ENCODE measurements around the gene SLC23A2. TPM values are rescaled to one million over a fixed set of nuclear protein-coding genes. Genes with fewer than 3 reads are reported as not detected.
"Not testable (repeated sequence)": the region's sequence is repeated elsewhere in the genome, so short reads cannot be mapped to it uniquely, and the experiment has no call there.

The SLC23A2 gene
- total RNA-seq, 6 experiments from 2014 or later, result 23.4 to 41.1 (median 30.5) TPM

DNA sequence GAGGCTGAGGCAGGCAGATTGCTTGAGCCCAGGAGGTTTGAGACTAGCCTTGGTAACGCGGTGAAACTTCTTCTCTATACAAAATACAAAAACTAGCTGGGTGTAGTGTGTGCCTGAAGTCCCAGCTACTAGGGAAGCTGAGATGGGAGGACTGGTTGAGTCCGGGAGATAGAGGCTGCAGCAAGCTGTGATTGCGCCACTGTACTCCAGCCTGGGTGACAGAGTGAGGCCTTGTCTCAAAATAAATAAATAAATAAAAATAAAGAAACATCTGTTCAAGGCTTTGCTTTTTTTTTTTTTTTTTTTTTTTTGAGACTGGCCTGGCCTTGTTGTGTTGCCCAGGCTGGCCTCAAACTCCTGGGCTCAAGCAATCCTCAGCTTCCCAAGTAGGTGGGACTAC, 23.7 kb upstream of the SLC23A2 start:
- intact Hi-C loops (cut with DNase I), result no loop called here
- DNase-seq, result no peak
- H3K36me3 ChIP-seq, result no peaks in the 10 kb centered on the region
- H3K4me3 ChIP-seq, result no peak overlapping the region
- ATAC-seq, result peak in 1 of 4 donors; percentile 18
- no peaks in the 10 kb centered on the region for H3K4me1 ChIP-seq
- no peak overlapping the region for H3K27ac ChIP-seq
- TF ChIP-seq POLR2A (IDR thresholded peaks at IDR 0.05) (no peak), CTCF (IDR thresholded peaks at IDR 0.05) (no peak)
- no peaks in the 10 kb centered on the region for H3K9me3 ChIP-seq
- no peaks in the 10 kb centered on the region for H3K27me3 ChIP-seq
- WGBS (ENCODE audit: insufficient coverage, low coverage, low lambda C conversion rate, missing lambda C conversion rate), result 77% methylated on average over 4 of the region's 4 CpGs

DNA sequence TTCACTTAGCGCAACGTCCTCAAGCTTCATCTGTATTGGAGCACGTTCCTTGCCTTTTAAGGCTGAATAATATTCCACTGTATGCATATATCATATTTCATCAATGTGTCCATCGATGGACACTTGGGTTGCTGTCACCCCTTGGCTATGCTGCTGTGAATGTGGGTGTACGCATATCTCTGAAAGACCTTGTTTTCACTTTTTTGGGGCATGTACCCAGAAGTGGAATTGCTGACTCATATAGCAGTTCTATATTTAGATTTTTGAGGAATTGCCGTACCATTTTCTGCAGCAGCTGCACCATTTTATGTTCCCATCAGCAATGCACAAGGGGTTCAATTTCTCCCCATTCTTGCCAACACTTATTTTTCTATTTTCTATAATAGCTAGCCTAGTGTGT, 22.8 kb upstream of the SLC23A2 start:
- DNase-seq, result no peak
- no peaks in the 10 kb centered on the region for H3K36me3 ChIP-seq
- WGBS (ENCODE audit: insufficient coverage, low coverage, low lambda C conversion rate, missing lambda C conversion rate), result 81% methylated on average over 6 of the region's 6 CpGs
- no peaks in the 10 kb centered on the region for H3K9me3 ChIP-seq
- no peak for ATAC-seq
- intact Hi-C loops (cut with DNase I), result no loop called here
- no peak for TF ChIP-seq CTCF (IDR thresholded peaks at IDR 0.05)
- H3K27me3 ChIP-seq, result no peaks in the 10 kb centered on the region
- H3K4me1 ChIP-seq, result no peaks in the 10 kb centered on the region
- H3K4me3 ChIP-seq, result no peak overlapping the region
- H3K27ac ChIP-seq, result no peak overlapping the region

- H3K27me3 ChIP-seq; DNase-seq; H3K36me3 ChIP-seq; H3K27ac ChIP-seq; H3K4me3 ChIP-seq; H3K9me3 ChIP-seq; H3K4me1 ChIP-seq; intact Hi-C loops (cut with DNase I); ATAC-seq: not testable (repeated sequence)
- WGBS (ENCODE audit: insufficient coverage, low coverage, low lambda C conversion rate, missing lambda C conversion rate), result 96% methylated on average over 4 of the region's 4 CpGs
These were observed 21.9 kb upstream of the SLC23A2 start for GRCh38 chr20:5023171-5023570.

DNA sequence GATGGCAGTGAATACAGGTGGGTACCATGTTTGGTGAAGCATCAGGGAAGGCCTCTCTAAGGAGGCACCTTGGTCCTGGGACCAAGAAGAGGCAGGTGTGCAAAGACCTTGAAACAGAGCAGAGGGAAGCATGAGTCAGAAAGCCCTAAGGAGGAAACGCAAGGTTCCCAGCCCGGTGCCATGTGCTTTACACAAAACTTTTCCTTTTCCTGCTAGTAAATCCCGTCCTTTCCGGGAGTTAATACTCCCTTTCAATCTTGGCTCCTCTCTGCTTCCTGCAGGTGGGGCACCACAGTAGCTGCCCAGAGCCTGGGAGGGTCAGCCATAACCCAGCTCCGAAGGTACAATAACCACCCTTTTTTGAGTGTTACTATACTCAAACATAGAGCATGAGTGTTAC, 19.4 kb upstream of the SLC23A2 start:
- Histone ChIP-seq H3K4me1 (no peaks in the 10 kb centered on the region), H3K27ac (no peak overlapping the region), H3K9me3 (no peaks in the 10 kb centered on the region), H3K4me3 (no peak overlapping the region), H3K36me3 (no peaks in the 10 kb centered on the region), H3K27me3 (no peaks in the 10 kb centered on the region)
- 63% methylated on average over 3 of the region's 5 CpGs for WGBS (ENCODE audit: insufficient coverage, low coverage, low lambda C conversion rate, missing lambda C conversion rate)
- DNase-seq (no peak), ATAC-seq (no peak)
- no peak for TF ChIP-seq CTCF (IDR thresholded peaks at IDR 0.05)
- TF ChIP-seq POLR2A (IDR thresholded peaks at IDR 0.05), result no peak
- intact Hi-C loops (cut with DNase I), result no loop called here

DNA sequence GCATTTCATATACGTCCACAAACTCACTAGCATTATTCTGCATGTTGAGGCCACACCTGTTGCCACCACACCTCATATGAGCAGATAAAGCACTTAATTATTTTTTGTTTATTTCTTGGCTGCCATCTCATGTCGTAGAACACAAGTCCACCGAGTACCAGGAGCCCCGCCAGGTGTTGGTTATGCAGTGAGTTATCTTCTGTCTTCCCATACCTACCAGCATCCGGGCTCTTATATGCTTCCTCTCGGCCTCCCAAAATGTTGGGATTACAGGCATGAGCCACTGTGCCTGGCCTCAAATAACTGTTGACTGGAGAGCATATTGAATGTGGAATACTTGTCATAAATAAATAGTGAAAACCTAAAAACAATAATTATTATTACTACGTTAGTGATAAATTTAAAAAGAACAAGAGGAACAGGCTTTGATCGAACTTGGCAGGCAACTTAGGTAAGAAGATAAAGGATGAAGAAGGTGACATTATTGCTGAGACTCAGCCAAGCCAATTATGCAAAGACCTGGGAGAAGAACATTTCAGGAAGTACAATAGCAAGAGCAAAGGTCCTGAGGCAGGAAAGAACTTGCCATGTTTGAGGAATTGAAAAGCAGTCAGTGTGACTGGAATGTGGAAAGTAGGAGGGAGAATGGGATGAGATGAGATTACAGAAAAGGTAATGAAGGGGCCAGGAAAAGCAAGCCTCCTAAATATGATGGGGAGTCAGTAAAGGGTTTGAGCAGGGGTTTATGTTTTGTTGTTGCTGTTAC, 12.6 kb upstream of the SLC23A2 start:
- no peak overlapping the region for H3K4me3 ChIP-seq
- 81% methylated on average over 7 of the region's 8 CpGs for WGBS (ENCODE audit: insufficient coverage, low coverage, low lambda C conversion rate, missing lambda C conversion rate)
- H3K27ac ChIP-seq, result no peak overlapping the region
- no peaks in the 10 kb centered on the region for H3K9me3 ChIP-seq
- intact Hi-C loops (cut with DNase I), result no loop called here
- no peak for ATAC-seq
- DNase-seq, result no peak
- no peaks in the 10 kb centered on the region for H3K27me3 ChIP-seq
- TF ChIP-seq CTCF (IDR thresholded peaks at IDR 0.05), result no peak
- TF ChIP-seq POLR2A (IDR thresholded peaks at IDR 0.05), result no peak
- H3K4me1 ChIP-seq, result no peaks in the 10 kb centered on the region
- no peaks in the 10 kb centered on the region for H3K36me3 ChIP-seq
